ENCODE results near the gene VPS11. TPM values are rescaled to one million over a fixed set of nuclear protein-coding genes. Genes with fewer than 3 reads are reported as not detected.
A peak's percentile ranks its signal among the peaks of the same experiment; 100 is the strongest.
"Not testable (repeated sequence)": the region's sequence is repeated elsewhere in the genome, so short reads cannot be mapped to it uniquely, and the experiment has no call there.

Gene VPS11
- total and polyA plus RNA-seq, 4 experiments from 2014 or later: 36.0 to 61.7 (median 58.7) TPM

DNA sequence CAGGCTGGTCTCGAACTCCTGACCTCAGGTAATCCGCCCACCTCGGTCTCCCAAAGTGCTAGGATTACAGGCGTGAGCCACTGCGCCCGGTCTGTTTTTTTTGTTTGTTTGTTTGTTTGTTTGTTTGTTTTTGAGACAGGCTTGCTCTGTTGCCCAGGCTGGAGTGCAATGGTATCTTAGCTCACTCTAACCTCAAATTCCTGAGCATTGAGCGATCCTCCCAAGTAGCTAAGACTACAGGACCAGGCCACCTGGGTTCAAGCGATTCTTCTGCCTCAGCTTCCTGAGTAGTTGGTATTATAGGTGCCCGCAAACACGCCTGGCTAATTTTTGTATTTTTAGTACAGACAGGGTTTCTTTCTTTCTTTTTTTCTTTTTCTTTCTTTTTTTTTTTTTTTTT is 34.2 kb upstream of the VPS11 start:
- intact Hi-C loops (cut with micrococcal nuclease); H3K9me3 ChIP-seq (ENCODE audit: control insufficient read depth in 1 of 2, low read length in 2 of 2); DNase-seq; H3K27me3 ChIP-seq (ENCODE audit: insufficient read depth, low read length); H3K27ac ChIP-seq (ENCODE audit: low read depth, low read length); H3K36me3 ChIP-seq (ENCODE audit: insufficient read depth, low read length); H3K36me3 Mint-ChIP-seq; H3K4me3 Mint-ChIP-seq; H3K27ac Mint-ChIP-seq; H3K4me3 ChIP-seq (ENCODE audit: low read length in 2 of 2); H3K27me3 Mint-ChIP-seq; H3K9me3 Mint-ChIP-seq: not testable (repeated sequence)
- CTCF ChIA-PET (ENCODE audit: partially characterized antibody): interaction anchor here (1.6 kb wide), 1 partner anchor 36 kb away, joined by 5 read pairs; the partner anchor contains the start of gene CENATAC
- peaks cover 13 to 29% (median 16%) of the 10 kb centered on the region in 4 donors for H3K4me1 Mint-ChIP-seq
- H3K4me1 ChIP-seq (ENCODE audit: insufficient read depth, low read length): peaks cover 17% of the 10 kb centered on the region
- POLR2A ChIA-PET (ENCODE audit: partially characterized antibody): interaction anchor here (0.7 to 1.0 kb wide), 2 partner anchors 36 to 68 kb away, joined by 3 read pairs; partner anchors contain the start of genes CENATAC and DPAGT1

DNA sequence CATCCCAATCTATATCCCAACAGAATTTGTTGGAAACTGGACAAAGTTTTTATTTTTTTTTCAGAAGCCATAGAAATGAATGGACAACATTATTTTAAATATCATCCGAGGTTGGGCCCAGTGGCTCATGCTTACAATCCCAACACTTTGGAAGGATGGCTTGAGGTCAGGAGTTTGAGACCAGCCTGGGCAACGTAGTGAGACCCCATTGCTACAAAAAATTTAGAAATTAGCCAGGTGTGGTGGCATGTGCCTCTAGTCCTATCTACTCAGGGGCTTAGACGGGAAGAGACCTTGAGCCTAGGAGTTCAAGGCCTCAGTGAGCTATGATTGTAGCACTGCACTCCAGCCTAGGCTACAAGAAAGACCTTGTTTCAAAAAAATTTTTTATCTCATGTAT is 32.8 kb upstream of the VPS11 start:
- H3K9me3 ChIP-seq (ENCODE audit: control insufficient read depth in 1 of 2, low read length in 2 of 2): no peaks in the 10 kb centered on the region
- ChIA-PET CTCF (ENCODE audit: partially characterized antibody) (no interaction called here), POLR2A (ENCODE audit: partially characterized antibody) (no interaction called here)
- Mint-ChIP-seq H3K27me3 (no peaks in the 10 kb centered on the region), H3K9me3 (no peaks in the 10 kb centered on the region), H3K36me3 (no peaks in the 10 kb centered on the region), H3K4me3 (no peak overlapping the region), H3K4me1 (peaks cover 2 to 16% (median 2%) of the 10 kb centered on the region in 4 donors), H3K27ac (no peak overlapping the region)
- H3K4me1 ChIP-seq (ENCODE audit: insufficient read depth, low read length): peaks cover 4% of the 10 kb centered on the region
- H3K27me3 ChIP-seq (ENCODE audit: insufficient read depth, low read length): no peaks in the 10 kb centered on the region
- no peak overlapping the region for H3K4me3 ChIP-seq (ENCODE audit: low read length in 2 of 2)
- no peak overlapping the region for H3K27ac ChIP-seq (ENCODE audit: low read depth, low read length)
- no peaks in the 10 kb centered on the region for H3K36me3 ChIP-seq (ENCODE audit: insufficient read depth, low read length)
- DNase-seq: no peak
- intact Hi-C loops (cut with micrococcal nuclease): no loop called here

DNA sequence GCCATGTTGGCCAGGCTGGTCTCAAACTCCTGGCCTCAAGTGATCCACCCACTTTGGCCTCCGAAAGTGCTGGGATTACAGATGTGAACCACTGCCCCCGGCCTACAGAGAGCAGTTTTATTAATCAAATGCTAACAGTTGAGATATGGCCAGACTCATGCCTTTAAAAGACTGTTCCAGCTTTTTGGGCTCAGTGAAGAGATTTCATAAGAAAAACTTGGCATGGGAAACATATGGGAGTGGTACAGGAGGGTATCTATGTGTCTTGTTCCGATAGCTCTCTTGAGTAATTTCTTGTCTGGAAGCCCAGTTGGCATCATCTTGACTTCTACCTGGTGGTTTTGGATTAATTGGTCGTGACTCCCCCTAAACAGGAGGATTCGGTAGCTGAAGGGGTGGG is 28.7 kb upstream of the VPS11 start:
- Mint-ChIP-seq H3K36me3 (no peaks in the 10 kb centered on the region), H3K27ac (peak overlapping the region in 1 of 7 donors; percentile 10), H3K4me3 (no peak overlapping the region), H3K27me3 (peaks cover 0 to 2% of the 10 kb centered on the region in 2 donors), H3K4me1 (peaks cover 0 to 2% (median under 1%) of the 10 kb centered on the region in 4 donors), H3K9me3 (peaks cover 0 to 2% (median 0%) of the 10 kb centered on the region in 8 donors)
- ChIA-PET CTCF (ENCODE audit: partially characterized antibody) (interaction anchor here (1.3 kb wide), 1 partner anchor 43 kb away, joined by 3 read pairs; no protein-coding TSS in a partner anchor), POLR2A (ENCODE audit: partially characterized antibody) (interaction anchor here (1.4 kb wide), 1 partner anchor 29 kb away, joined by 3 read pairs; the partner anchor contains the start of gene VPS11)
- Histone ChIP-seq H3K9me3 (ENCODE audit: control insufficient read depth in 1 of 2, low read length in 2 of 2) (no peaks in the 10 kb centered on the region), H3K4me1 (ENCODE audit: insufficient read depth, low read length) (no peaks in the 10 kb centered on the region), H3K27me3 (ENCODE audit: insufficient read depth, low read length) (no peaks in the 10 kb centered on the region), H3K36me3 (ENCODE audit: insufficient read depth, low read length) (no peaks in the 10 kb centered on the region), H3K4me3 (ENCODE audit: low read length in 2 of 2) (no peak overlapping the region), H3K27ac (ENCODE audit: low read depth, low read length) (no peak overlapping the region)
- intact Hi-C loops (cut with micrococcal nuclease): no loop called here
- DNase-seq: no peak

DNA sequence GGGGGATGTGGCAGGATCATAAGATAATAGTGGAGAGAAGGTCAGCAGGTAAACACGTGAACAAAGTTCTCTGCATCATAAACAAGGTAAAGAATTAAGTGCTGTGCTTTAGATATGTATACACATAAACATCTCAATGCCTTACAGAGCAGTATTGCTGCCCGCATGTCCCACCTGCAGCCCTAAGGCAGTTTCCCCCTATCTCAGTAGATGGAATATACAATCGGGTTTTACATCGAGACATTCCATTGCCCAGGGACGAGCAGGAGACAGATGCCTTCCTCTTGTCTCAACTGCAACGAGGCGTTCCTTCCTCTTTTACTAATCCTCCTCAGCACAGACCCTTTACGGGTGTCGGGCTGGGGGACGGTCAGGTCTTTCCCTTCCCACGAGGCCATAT is 28.1 kb upstream of the VPS11 start:
- H3K4me1 Mint-ChIP-seq; H3K9me3 ChIP-seq (ENCODE audit: control insufficient read depth in 1 of 2, low read length in 2 of 2); H3K4me3 Mint-ChIP-seq; intact Hi-C loops (cut with micrococcal nuclease); DNase-seq; H3K27me3 ChIP-seq (ENCODE audit: insufficient read depth, low read length); H3K4me3 ChIP-seq (ENCODE audit: low read length in 2 of 2); H3K4me1 ChIP-seq (ENCODE audit: insufficient read depth, low read length); H3K27ac ChIP-seq (ENCODE audit: low read depth, low read length); H3K36me3 Mint-ChIP-seq; H3K27me3 Mint-ChIP-seq; H3K9me3 Mint-ChIP-seq; H3K36me3 ChIP-seq (ENCODE audit: insufficient read depth, low read length): not testable (repeated sequence)
- CTCF ChIA-PET (ENCODE audit: partially characterized antibody): interaction anchor here (1.1 to 2.7 kb wide), 3 partner anchors 8 to 44 kb away, joined by 3 to 7 read pairs (median 3); partner anchors contain the start of gene SLC37A4
- POLR2A ChIA-PET (ENCODE audit: partially characterized antibody): interaction anchor here (1.4 kb wide), 1 partner anchor 28 kb away, joined by 3 read pairs; the partner anchor contains the start of gene VPS11
- peak overlapping the region in 1 of 7 donors; percentile 10 for H3K27ac Mint-ChIP-seq

DNA sequence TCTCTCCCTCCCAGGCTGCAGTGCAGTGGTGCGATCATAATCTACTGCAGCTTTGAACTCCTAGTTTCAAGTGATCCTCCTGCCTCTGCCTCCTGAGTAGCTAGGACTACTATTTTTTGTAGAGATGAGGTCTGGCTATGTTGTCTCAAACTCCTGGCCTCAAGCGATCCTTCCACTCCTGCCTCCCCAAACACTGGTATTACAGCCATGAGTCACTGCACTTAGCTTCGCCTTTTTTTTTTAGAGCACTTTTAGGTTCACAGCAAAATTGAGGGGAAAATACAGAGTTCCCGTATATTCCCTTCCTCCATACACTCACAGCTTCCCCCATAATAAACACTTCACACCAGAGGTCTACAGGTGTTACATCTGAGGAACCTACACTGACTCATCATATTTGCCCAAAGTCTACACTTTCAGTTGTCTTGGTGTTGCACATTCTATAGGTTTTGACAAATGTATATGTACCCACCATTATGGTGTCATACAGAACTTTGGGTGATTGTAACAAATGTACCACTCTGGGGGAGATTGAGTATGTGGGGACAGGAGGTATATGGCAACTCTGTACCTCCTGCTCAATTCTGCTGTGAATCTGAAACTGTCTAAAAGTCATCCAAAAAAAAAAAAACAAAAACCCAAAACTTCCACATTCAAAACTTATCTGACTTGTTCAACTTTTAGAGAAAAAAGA is 25.6 kb upstream of the VPS11 start:
- intact Hi-C loops (cut with micrococcal nuclease): no loop called here
- ChIA-PET POLR2A (ENCODE audit: partially characterized antibody) (interaction anchor here (1.2 to 3.0 kb wide), 2 partner anchors 15 to 53 kb away, joined by 4 to 9 read pairs; partner anchors contain the start of gene HYOU1), CTCF (ENCODE audit: partially characterized antibody) (interaction anchor here (0.5 to 2.7 kb wide), 2 partner anchors 11 to 370 kb away, joined by 3 to 7 read pairs; partner anchors contain the start of gene SLC37A4)
- H3K9me3 ChIP-seq (ENCODE audit: control insufficient read depth in 1 of 2, low read length in 2 of 2): no peaks in the 10 kb centered on the region
- Mint-ChIP-seq H3K36me3 (peaks cover 0 to 23% of the 10 kb centered on the region in 2 donors), H3K4me1 (peaks cover 0 to 2% (median under 1%) of the 10 kb centered on the region in 4 donors), H3K27ac (no peak overlapping the region), H3K27me3 (peaks cover 0 to 2% of the 10 kb centered on the region in 2 donors), H3K4me3 (no peak overlapping the region), H3K9me3 (peaks cover 0 to 3% (median 0%) of the 10 kb centered on the region in 8 donors)
- no peak overlapping the region for H3K4me3 ChIP-seq (ENCODE audit: low read length in 2 of 2)
- peaks cover 15% of the 10 kb centered on the region for H3K36me3 ChIP-seq (ENCODE audit: insufficient read depth, low read length)
- no peaks in the 10 kb centered on the region for H3K27me3 ChIP-seq (ENCODE audit: insufficient read depth, low read length)
- no peaks in the 10 kb centered on the region for H3K4me1 ChIP-seq (ENCODE audit: insufficient read depth, low read length)
- DNase-seq: no peak
- no peak overlapping the region for H3K27ac ChIP-seq (ENCODE audit: low read depth, low read length)

DNA sequence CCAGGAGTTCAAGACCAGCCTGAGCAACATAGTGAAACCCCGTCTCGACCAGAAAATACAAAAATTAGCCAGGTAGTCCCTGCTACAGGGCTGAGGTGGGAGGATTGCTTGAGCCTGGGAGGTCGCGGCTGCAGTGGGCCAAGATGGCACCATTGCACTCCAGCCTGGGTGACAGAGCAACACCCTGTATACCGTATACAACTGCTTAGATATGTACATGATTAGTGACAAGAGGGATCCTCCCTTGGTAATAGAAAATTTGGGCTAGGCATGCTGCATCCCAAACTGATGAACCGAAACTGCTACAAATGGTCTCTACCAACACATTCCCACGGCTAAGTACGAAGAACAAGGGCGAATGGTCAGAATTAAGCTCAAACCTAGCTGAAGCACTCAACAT is 24.7 kb upstream of the VPS11 start:
- CTCF ChIA-PET (ENCODE audit: partially characterized antibody): interaction anchor here (1.6 kb wide), 1 partner anchor 42 kb away, joined by 5 read pairs; the partner anchor contains the start of gene HMBS
- Mint-ChIP-seq H3K27ac (no peak overlapping the region), H3K9me3 (peaks cover 0 to 3% (median 0%) of the 10 kb centered on the region in 8 donors), H3K4me3 (no peak overlapping the region), H3K4me1 (peaks cover 0 to 2% (median under 1%) of the 10 kb centered on the region in 4 donors), H3K36me3 (peaks cover 5 to 31% of the 10 kb centered on the region in 2 donors), H3K27me3 (peaks cover 0 to 2% of the 10 kb centered on the region in 2 donors)
- POLR2A ChIA-PET (ENCODE audit: partially characterized antibody): interaction anchor here (3.0 kb wide), 1 partner anchor 14 kb away, joined by 9 read pairs; the partner anchor contains the start of gene HYOU1
- Histone ChIP-seq H3K9me3 (ENCODE audit: control insufficient read depth in 1 of 2, low read length in 2 of 2) (no peaks in the 10 kb centered on the region), H3K27ac (ENCODE audit: low read depth, low read length) (no peak overlapping the region), H3K27me3 (ENCODE audit: insufficient read depth, low read length) (no peaks in the 10 kb centered on the region), H3K36me3 (ENCODE audit: insufficient read depth, low read length) (peaks cover 24% of the 10 kb centered on the region), H3K4me1 (ENCODE audit: insufficient read depth, low read length) (no peaks in the 10 kb centered on the region), H3K4me3 (ENCODE audit: low read length in 2 of 2) (no peak overlapping the region)
- DNase-seq: no peak
- intact Hi-C loops (cut with micrococcal nuclease): no loop called here

DNA sequence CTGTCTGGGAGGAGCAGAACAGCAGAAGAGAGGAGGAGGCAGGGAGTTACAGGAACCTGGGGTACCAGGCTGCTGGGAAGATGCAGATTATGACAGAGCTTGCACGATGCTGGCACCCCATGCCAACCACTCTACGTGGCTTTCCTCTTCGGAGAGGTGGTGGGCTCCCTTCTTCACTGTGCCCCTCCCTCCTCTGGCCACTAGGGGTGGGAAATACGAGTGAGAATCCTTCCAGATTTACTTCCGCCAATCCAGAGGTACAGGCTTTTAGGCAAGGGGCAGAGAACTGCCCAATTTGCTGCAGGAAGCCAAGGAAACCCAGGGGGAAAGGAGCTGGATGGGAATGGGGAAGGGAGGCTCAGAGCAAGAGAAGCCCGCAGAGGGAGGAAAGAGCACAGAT is 22.9 kb upstream of the VPS11 start:
- H3K4me1 ChIP-seq (ENCODE audit: insufficient read depth, low read length): no peaks in the 10 kb centered on the region
- ChIA-PET POLR2A (ENCODE audit: partially characterized antibody) (interaction anchor here (0.7 to 3.0 kb wide), 2 partner anchors 12 to 23 kb away, joined by 3 to 9 read pairs; partner anchors contain the start of genes HYOU1 and VPS11), CTCF (ENCODE audit: partially characterized antibody) (no interaction called here)
- Mint-ChIP-seq H3K9me3 (peaks cover 0 to 3% (median 0%) of the 10 kb centered on the region in 8 donors), H3K36me3 (peaks cover 20 to 45% of the 10 kb centered on the region in 2 donors), H3K27ac (peak overlapping the region in 2 of 7 donors; percentile 36 to 86), H3K4me3 (no peak overlapping the region), H3K4me1 (peaks cover 0 to 5% (median 2%) of the 10 kb centered on the region in 4 donors), H3K27me3 (peaks cover 0 to 2% of the 10 kb centered on the region in 2 donors)
- no peak overlapping the region for H3K4me3 ChIP-seq (ENCODE audit: low read length in 2 of 2)
- intact Hi-C loops (cut with micrococcal nuclease): no loop called here
- H3K36me3 ChIP-seq (ENCODE audit: insufficient read depth, low read length): peaks cover 42% of the 10 kb centered on the region
- no peaks in the 10 kb centered on the region for H3K27me3 ChIP-seq (ENCODE audit: insufficient read depth, low read length)
- H3K27ac ChIP-seq (ENCODE audit: low read depth, low read length): no peak overlapping the region
- H3K9me3 ChIP-seq (ENCODE audit: control insufficient read depth in 1 of 2, low read length in 2 of 2): no peaks in the 10 kb centered on the region
- no peak for DNase-seq

Measured in CD4-positive, alpha-beta memory T cell (primary cell).